ENCODE measurements around the gene CLEC14A. TPM values are rescaled to one million over a fixed set of nuclear protein-coding genes. Genes with fewer than 3 reads are reported as not detected.

Gene CLEC14A
- polyA plus RNA-seq, 2 of the 4 experiments (the other 2 are of a cell fraction) = not detected

- FAIRE-seq = no peak
These were observed 24.2 kb upstream of the CLEC14A start for GRCh38 chr14:38280081-38280480.

GRCh38 chr14:38279572-38279971 lies 23.7 kb upstream of the CLEC14A start:
- ChIA-PET POLR2A (no interaction called here), CTCF (no interaction called here)
- ATAC-seq = no peak
- no peaks in the 10 kb centered on the region for H3K4me1 ChIP-seq
- no peak for DNase-seq (ENCODE audit: low read depth in 1 of 2, low spot score in 1 of 2)
- no peak overlapping the region for H3K27ac ChIP-seq
- no peak for TF ChIP-seq MAFK (IDR thresholded peaks at IDR 0.05; ENCODE audit: partially characterized antibody)
- no peaks in the 10 kb centered on the region for H3K9me3 ChIP-seq
- H3K4me2 ChIP-seq = no peak overlapping the region
- 0% methylated on average over 1 of the region's 1 CpG for WGBS (ENCODE audit: missing lambda C conversion rate)
- no peak overlapping the region for H3K4me3 ChIP-seq
- no peak for FAIRE-seq

More at GRCh38 chr14:38280081-38280480, 24.2 kb upstream of the CLEC14A start:
- TF ChIP-seq GATA3 (IDR thresholded peaks at IDR 0.05; ENCODE audit: borderline replicate concordance) (no peak), ZFP36 (IDR thresholded peaks at IDR 0.05; ENCODE audit: borderline replicate concordance, partially characterized antibody) (no peak), NPAS2 (CRISPR knock-in tag; IDR thresholded peaks at IDR 0.05; ENCODE audit: borderline replicate concordance) (no peak), FOSL2 (IDR thresholded peaks at IDR 0.05) (no peak), FOSL2 (CRISPR knock-in tag; IDR thresholded peaks at IDR 0.05) (no peak), HES2 (IDR thresholded peaks at IDR 0.05) (no peak), SREBF2 (IDR thresholded peaks at IDR 0.05) (no peak), KDM1A (IDR thresholded peaks at IDR 0.05; ENCODE audit: low read depth) (no peak), NR3C1 (IDR thresholded peaks at IDR 0.05) (no peak)
- DNase-seq (ENCODE audit: low read depth in 1 of 2, low spot score in 1 of 2) (no peak), ATAC-seq (no peak)
- Histone ChIP-seq H3K4me1 (no peaks in the 10 kb centered on the region), H3K9me3 (no peaks in the 10 kb centered on the region), H3K27ac (no peak overlapping the region), H3K4me3 (no peak overlapping the region), H3K4me2 (no peak overlapping the region)
- POLR2A ChIA-PET = no interaction called here
- CTCF ChIA-PET = no interaction called here
- 0% methylated on average over 2 of the region's 2 CpGs for WGBS (ENCODE audit: missing lambda C conversion rate)

GRCh38 chr14:38278035-38278434 lies 22.1 kb upstream of the CLEC14A start:
- WGBS (ENCODE audit: missing lambda C conversion rate) = 0% methylated on average over 1 of the region's 1 CpG
- Histone ChIP-seq H3K4me3 (no peak overlapping the region), H3K4me2 (no peak overlapping the region), H3K9me3 (no peaks in the 10 kb centered on the region), H3K27ac (no peak overlapping the region), H3K4me1 (no peaks in the 10 kb centered on the region)
- no peak for TF ChIP-seq PBX3 (IDR thresholded peaks at IDR 0.05)
- no peak for TF ChIP-seq NPAS2 (CRISPR knock-in tag; IDR thresholded peaks at IDR 0.05; ENCODE audit: borderline replicate concordance)
- no peak for TF ChIP-seq NR3C1 (IDR thresholded peaks at IDR 0.05)
- no peak for TF ChIP-seq FOXS1 (CRISPR knock-in tag; IDR thresholded peaks at IDR 0.05)
- TF ChIP-seq CBX8 (IDR thresholded peaks at IDR 0.05) = no peak
- ATAC-seq = no peak
- POLR2A ChIA-PET = no interaction called here
- FAIRE-seq = no peak
- no peak for DNase-seq (ENCODE audit: low read depth in 1 of 2, low spot score in 1 of 2)
- CTCF ChIA-PET = no interaction called here

- Histone ChIP-seq H3K27ac (no peak overlapping the region), H3K4me2 (no peak overlapping the region), H3K4me3 (no peak overlapping the region), H3K4me1 (no peaks in the 10 kb centered on the region), H3K9me3 (no peaks in the 10 kb centered on the region)
- ATAC-seq (no peak), FAIRE-seq (no peak), DNase-seq (ENCODE audit: low read depth in 1 of 2, low spot score in 1 of 2) (no peak)
- TF ChIP-seq RFX5 (IDR thresholded peaks at IDR 0.05) (no peak), RCOR1 (IDR thresholded peaks at IDR 0.05; ENCODE audit: low read depth, low read length) (no peak)
- ChIA-PET POLR2A (no interaction called here), CTCF (no interaction called here)
- 27% methylated on average over 4 of the region's 4 CpGs for WGBS (ENCODE audit: missing lambda C conversion rate)
These were observed 7.0 kb upstream of the CLEC14A start for GRCh38 chr14:38262844-38263243.

- TF ChIP-seq ZFP36 (IDR thresholded peaks at IDR 0.05; ENCODE audit: borderline replicate concordance, partially characterized antibody) (no peak), RAD21 (conservative IDR thresholded peaks at IDR 0.05 in 1 of 2, IDR thresholded peaks at IDR 0.05 in 1 of 2) (no peak), USF2 (IDR thresholded peaks at IDR 0.05) (no peak), CEBPB (IDR thresholded peaks at IDR 0.05) (no peak), MYC (IDR thresholded peaks at IDR 0.05; ENCODE audit: borderline replicate concordance, low read length) (no peak)
- POLR2A ChIA-PET = no interaction called here
- DNase-seq (ENCODE audit: low read depth in 1 of 2, low spot score in 1 of 2) (no peak), FAIRE-seq (no peak), ATAC-seq (no peak)
- Histone ChIP-seq H3K4me2 (no peak overlapping the region), H3K4me1 (no peaks in the 10 kb centered on the region), H3K9me3 (no peaks in the 10 kb centered on the region), H3K27ac (no peak overlapping the region), H3K4me3 (no peak overlapping the region)
- CTCF ChIA-PET = no interaction called here
- WGBS (ENCODE audit: missing lambda C conversion rate) = 3% methylated on average over 1 of the region's 1 CpG
These were observed 5.7 kb upstream of the CLEC14A start for GRCh38 chr14:38261620-38262019.

Data from A549 (cell line).